Embryonic facial prominence (tissue), 1 donor: ENCODE results near the gene METRNL.
"Not testable (repeated sequence)": the region's sequence is repeated elsewhere in the genome, so short reads cannot be mapped to it uniquely, and the experiment has no call there.

Experiments used
- DNase-seq: peaks from one replicate; pipeline ENCODE4 v3.0.0-alpha.2; 2016; ENCODE audit errors: extremely low spot score

Gene METRNL

GRCh38 chr17:83122834-83123233 lies 43.4 kb downstream of the METRNL start:
- no peak for DNase-seq

- DNase-seq: no peak
These were observed 44.7 kb downstream of the METRNL start for GRCh38 chr17:83123896-83124801.

GRCh38 chr17:83124871-83125514 lies 45.6 kb downstream of the METRNL start:
- DNase-seq: no peak

GRCh38 chr17:83125515-83126274 lies 46.3 kb downstream of the METRNL start:
- DNase-seq: no peak

- no peak for DNase-seq
These were observed 46.9 kb downstream of the METRNL start for GRCh38 chr17:83126275-83126811.

GRCh38 chr17:83127431-83128160 lies 48.2 kb downstream of the METRNL start:
- DNase-seq: no peak

- DNase-seq: no peak
These were observed 49.2 kb downstream of the METRNL start for GRCh38 chr17:83128306-83129240.

- no peak for DNase-seq
These were observed 50.3 kb downstream of the METRNL start for GRCh38 chr17:83129676-83130075.

GRCh38 chr17:83131401-83132011 lies 52.1 kb downstream of the METRNL start:
- no peak for DNase-seq

- no peak for DNase-seq
These were observed 53.1 kb downstream of the METRNL start for GRCh38 chr17:83132251-83133081.

- no peak for DNase-seq
These were observed 54.1 kb downstream of the METRNL start for GRCh38 chr17:83133302-83134121.

GRCh38 chr17:83134456-83134855 lies 55.0 kb downstream of the METRNL start:
- not testable (repeated sequence) for DNase-seq

- no peak for DNase-seq
These were observed 56.3 kb downstream of the METRNL start for GRCh38 chr17:83135692-83136091.

GRCh38 chr17:83136156-83136555 lies 56.7 kb downstream of the METRNL start:
- DNase-seq: no peak

GRCh38 chr17:83136931-83137330 lies 57.5 kb downstream of the METRNL start:
- no peak for DNase-seq

GRCh38 chr17:83137523-83137922 lies 58.1 kb downstream of the METRNL start:
- DNase-seq: no peak

- DNase-seq: no peak
These were observed 59.4 kb downstream of the METRNL start for GRCh38 chr17:83138820-83139219.
